ENCODE results near the gene CFAP70.
"Not testable (repeated sequence)": the region's sequence is repeated elsewhere in the genome, so short reads cannot be mapped to it uniquely, and the experiment has no call there.

Gene CFAP70

GRCh38 chr10:73399063-73399462 lies 40.4 kb upstream of the CFAP70 start:
- no peak for TF ChIP-seq CTCF (conservative IDR thresholded peaks at IDR 0.05; ENCODE audit: low read depth, low read length)
- DNase-seq (ENCODE audit: low read depth) = no peak
- H3K4me3 ChIP-seq (ENCODE audit: low read depth, low read length) = no peak overlapping the region

GRCh38 chr10:73398024-73398423 lies 39.4 kb upstream of the CFAP70 start:
- no peak for DNase-seq (ENCODE audit: low read depth)
- H3K4me3 ChIP-seq (ENCODE audit: low read depth, low read length) = no peak overlapping the region
- TF ChIP-seq CTCF (conservative IDR thresholded peaks at IDR 0.05; ENCODE audit: low read depth, low read length) = peak; percentile 34

- not testable (repeated sequence) for DNase-seq (ENCODE audit: low read depth); H3K4me3 ChIP-seq (ENCODE audit: low read depth, low read length)
Observed at GRCh38 chr10:73394325-73394724, 35.7 kb upstream of the CFAP70 start.

GRCh38 chr10:73388228-73388627 lies 29.6 kb upstream of the CFAP70 start:
- no peak overlapping the region for H3K4me3 ChIP-seq (ENCODE audit: low read depth, low read length)
- DNase-seq (ENCODE audit: low read depth) = no peak
- no peak for TF ChIP-seq CTCF (conservative IDR thresholded peaks at IDR 0.05; ENCODE audit: low read depth, low read length)

- DNase-seq (ENCODE audit: low read depth) = no peak
- no peak overlapping the region for H3K4me3 ChIP-seq (ENCODE audit: low read depth, low read length)
- TF ChIP-seq CTCF (conservative IDR thresholded peaks at IDR 0.05; ENCODE audit: low read depth, low read length) = no peak
Observed at GRCh38 chr10:73386583-73386982, 27.9 kb upstream of the CFAP70 start.

GRCh38 chr10:73379064-73379748 lies 20.5 kb upstream of the CFAP70 start:
- no peak for TF ChIP-seq CTCF (conservative IDR thresholded peaks at IDR 0.05; ENCODE audit: low read depth, low read length)
- DNase-seq (ENCODE audit: low read depth) = no peak
- H3K4me3 ChIP-seq (ENCODE audit: low read depth, low read length) = no peak overlapping the region

GRCh38 chr10:73376679-73377078 lies 18.0 kb upstream of the CFAP70 start:
- DNase-seq (ENCODE audit: low read depth) = no peak
- no peak overlapping the region for H3K4me3 ChIP-seq (ENCODE audit: low read depth, low read length)
- no peak for TF ChIP-seq CTCF (conservative IDR thresholded peaks at IDR 0.05; ENCODE audit: low read depth, low read length)

All from choroid plexus epithelial cell (primary cell).